ENCODE data around the gene PLAAT4. TPM values are rescaled to one million over a fixed set of nuclear protein-coding genes. Genes with fewer than 3 reads are reported as not detected.
"Not testable (repeated sequence)": the region's sequence is repeated elsewhere in the genome, so short reads cannot be mapped to it uniquely, and the experiment has no call there.

Gene PLAAT4
- total and polyA plus RNA-seq, 2 experiments from 2014 or later, result 0.65 to 0.84 TPM

- Histone ChIP-seq H3K27me3 (replicated peaks; ENCODE audit: insufficient read depth) (no peaks in the 10 kb centered on the region), H3K4me3 (no peak overlapping the region), H3K9me3 (ENCODE audit: low read depth) (no peaks in the 10 kb centered on the region), H3K9ac (no peak overlapping the region), H3K27ac (no peak overlapping the region), H3K9me2 (ENCODE audit: insufficient read depth) (no peaks in the 10 kb centered on the region), H3F3A (ENCODE audit: insufficient read depth) (no peaks in the 10 kb centered on the region), H3K4me2 (ENCODE audit: unreplicated experiment) (no peak overlapping the region), H2AFZ (no peak overlapping the region), H3K4me1 (ENCODE audit: insufficient read depth) (0 out of 2 replicates have a peak, but pooled peaks cover 5% of the 10 kb centered on the region), H3K79me2 (ENCODE audit: insufficient read depth) (no peaks in the 10 kb centered on the region), H3K36me3 (ENCODE audit: low read depth) (no peaks in the 10 kb centered on the region), H4K20me1 (ENCODE audit: insufficient read depth) (no peaks in the 10 kb centered on the region)
- no peak for DNase-seq
- in situ Hi-C loops (cut with MboI), result no loop called here
- 71 to 72% methylated on average over 7 of the region's 7 CpGs for WGBS, 2 experiments (ENCODE audit: low coverage in 1 of 2, low lambda C conversion rate in 2 of 2, missing lambda C conversion rate in 2 of 2)
- TF ChIP-seq EZH2 (IDR thresholded peaks at IDR 0.05; ENCODE audit: insufficient read depth, poor library complexity, severe bottlenecking) (no peak), EZH2phosphoT487 (IDR thresholded peaks at IDR 0.05; ENCODE audit: insufficient read depth, low read depth) (no peak)
Measured at GRCh38 chr11:63523151-63523550, 13.5 kb upstream of the PLAAT4 start.

- no peak for TF ChIP-seq EZH2phosphoT487 (IDR thresholded peaks at IDR 0.05; ENCODE audit: insufficient read depth, low read depth)
- no peak for TF ChIP-seq EZH2 (IDR thresholded peaks at IDR 0.05; ENCODE audit: insufficient read depth, poor library complexity, severe bottlenecking)
- H3K27ac ChIP-seq, result no peak overlapping the region
- H3F3A ChIP-seq (ENCODE audit: insufficient read depth), result no peaks in the 10 kb centered on the region
- no peaks in the 10 kb centered on the region for H4K20me1 ChIP-seq (ENCODE audit: insufficient read depth)
- H3K9ac ChIP-seq, result no peak overlapping the region
- no peaks in the 10 kb centered on the region for H3K4me1 ChIP-seq (ENCODE audit: insufficient read depth)
- DNase-seq, result no peak
- no peaks in the 10 kb centered on the region for H3K79me2 ChIP-seq (ENCODE audit: insufficient read depth)
- no peak overlapping the region for H3K4me3 ChIP-seq
- WGBS, 2 experiments (ENCODE audit: low coverage in 1 of 2, low lambda C conversion rate in 2 of 2, missing lambda C conversion rate in 2 of 2), result 65 to 68% methylated on average over 2 of the region's 2 CpGs
- no peaks in the 10 kb centered on the region for H3K9me2 ChIP-seq (ENCODE audit: insufficient read depth)
- H3K27me3 ChIP-seq (replicated peaks; ENCODE audit: insufficient read depth), result no peaks in the 10 kb centered on the region
- H2AFZ ChIP-seq, result no peak overlapping the region
- H3K4me2 ChIP-seq (ENCODE audit: unreplicated experiment), result no peak overlapping the region
- H3K36me3 ChIP-seq (ENCODE audit: low read depth), result no peaks in the 10 kb centered on the region
- in situ Hi-C loops (cut with MboI), result no loop called here
- H3K9me3 ChIP-seq (ENCODE audit: low read depth), result no peaks in the 10 kb centered on the region
Measured at GRCh38 chr11:63527667-63528066, 8.9 kb upstream of the PLAAT4 start.

GRCh38 chr11:63528156-63528555 lies 8.5 kb upstream of the PLAAT4 start:
- H3F3A ChIP-seq (ENCODE audit: insufficient read depth); H3K9ac ChIP-seq; H4K20me1 ChIP-seq (ENCODE audit: insufficient read depth); H3K27me3 ChIP-seq (replicated peaks; ENCODE audit: insufficient read depth); H3K9me2 ChIP-seq (ENCODE audit: insufficient read depth); in situ Hi-C loops (cut with MboI); H3K36me3 ChIP-seq (ENCODE audit: low read depth); H3K4me3 ChIP-seq; H3K9me3 ChIP-seq (ENCODE audit: low read depth); H3K79me2 ChIP-seq (ENCODE audit: insufficient read depth); H2AFZ ChIP-seq; H3K4me2 ChIP-seq (ENCODE audit: unreplicated experiment); DNase-seq; H3K27ac ChIP-seq; H3K4me1 ChIP-seq (ENCODE audit: insufficient read depth): not testable (repeated sequence)
- WGBS, 2 experiments (ENCODE audit: low coverage in 1 of 2, low lambda C conversion rate in 2 of 2, missing lambda C conversion rate in 2 of 2), result 23 to 36% methylated on average over 8 of the region's 11 CpGs

- H3K9me3 ChIP-seq (ENCODE audit: low read depth); H3K79me2 ChIP-seq (ENCODE audit: insufficient read depth); H3K27me3 ChIP-seq (replicated peaks; ENCODE audit: insufficient read depth); H3K36me3 ChIP-seq (ENCODE audit: low read depth); H4K20me1 ChIP-seq (ENCODE audit: insufficient read depth); DNase-seq; H3K27ac ChIP-seq; H3K9me2 ChIP-seq (ENCODE audit: insufficient read depth); H3K9ac ChIP-seq; H3K4me1 ChIP-seq (ENCODE audit: insufficient read depth); H3F3A ChIP-seq (ENCODE audit: insufficient read depth); H2AFZ ChIP-seq; H3K4me2 ChIP-seq (ENCODE audit: unreplicated experiment); in situ Hi-C loops (cut with MboI); H3K4me3 ChIP-seq: not testable (repeated sequence)
- 25 to 49% methylated on average over 1 of the region's 3 CpGs for WGBS, 2 experiments (ENCODE audit: low coverage in 1 of 2, low lambda C conversion rate in 2 of 2, missing lambda C conversion rate in 2 of 2)
Measured at GRCh38 chr11:63528729-63529278, 7.8 kb upstream of the PLAAT4 start.

GRCh38 chr11:63529373-63529772 lies 7.2 kb upstream of the PLAAT4 start:
- H3K9ac ChIP-seq; H3K9me3 ChIP-seq (ENCODE audit: low read depth); in situ Hi-C loops (cut with MboI); DNase-seq; H3F3A ChIP-seq (ENCODE audit: insufficient read depth); H2AFZ ChIP-seq; H3K27me3 ChIP-seq (replicated peaks; ENCODE audit: insufficient read depth); H3K4me1 ChIP-seq (ENCODE audit: insufficient read depth); H4K20me1 ChIP-seq (ENCODE audit: insufficient read depth); H3K36me3 ChIP-seq (ENCODE audit: low read depth); H3K9me2 ChIP-seq (ENCODE audit: insufficient read depth); H3K4me2 ChIP-seq (ENCODE audit: unreplicated experiment); H3K79me2 ChIP-seq (ENCODE audit: insufficient read depth); H3K27ac ChIP-seq; H3K4me3 ChIP-seq: not testable (repeated sequence)
- 45 to 47% methylated on average over 6 of the region's 6 CpGs for WGBS, 2 experiments (ENCODE audit: low coverage in 1 of 2, low lambda C conversion rate in 2 of 2, missing lambda C conversion rate in 2 of 2)
